ENCODE data around the gene NR0B2. TPM values are rescaled to one million over a fixed set of nuclear protein-coding genes. Genes with fewer than 3 reads are reported as not detected.
"Not testable (repeated sequence)": the region's sequence is repeated elsewhere in the genome, so short reads cannot be mapped to it uniquely, and the experiment has no call there.

The NR0B2 gene
- total RNA-seq, 1 donor = not detected

GRCh38 chr1:26894263-26894662, 19.5 kb downstream of the NR0B2 start:
- no peak overlapping the region for H3K4me3 ChIP-seq (ENCODE audit: low read depth, low read length)
- TF ChIP-seq CTCF (IDR thresholded peaks at IDR 0.05; ENCODE audit: insufficient read depth, low read length) = no peak
- DNase-seq (ENCODE audit: low read depth) = no peak

DNA sequence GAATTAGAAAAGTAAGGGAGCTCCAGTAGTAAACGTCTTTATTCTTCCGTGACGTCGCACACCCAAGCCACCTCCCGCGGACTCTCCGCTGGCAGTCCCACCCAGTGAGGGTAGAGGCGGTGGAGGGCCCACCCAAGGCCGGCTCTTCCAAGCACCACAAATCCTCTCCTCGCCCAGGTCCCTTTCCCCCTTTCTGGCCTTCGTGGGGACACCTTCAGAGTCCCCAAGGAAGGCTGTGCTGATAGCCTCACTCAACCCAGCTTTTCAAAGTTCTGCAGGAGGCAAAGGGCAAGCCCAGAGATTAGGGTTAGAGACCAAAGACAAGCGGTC, 23.3 kb downstream of the NR0B2 start:
- DNase-seq (ENCODE audit: low read depth) = no peak
- peak overlapping the region; percentile 93 for H3K4me3 ChIP-seq (ENCODE audit: low read depth, low read length)
- no peak for TF ChIP-seq CTCF (IDR thresholded peaks at IDR 0.05; ENCODE audit: insufficient read depth, low read length)

GRCh38 chr1:26889551-26890466, 24.0 kb downstream of the NR0B2 start, which contains the start of gene GPN2:
GPN2 (minus strand) TSS chr1:26890283; CDS start chr1:26890096, 187 bp downstream.
- DNase-seq (ENCODE audit: low read depth) = peak; percentile 72
- peak within 1 kb of the TSS; percentile 93 for H3K4me3 ChIP-seq (ENCODE audit: low read depth, low read length)
- TF ChIP-seq CTCF (IDR thresholded peaks at IDR 0.05; ENCODE audit: insufficient read depth, low read length) = no peak

GRCh38 chr1:26888231-26888630, 25.5 kb downstream of the NR0B2 start:
- DNase-seq (ENCODE audit: low read depth) = no peak
- no peak for TF ChIP-seq CTCF (IDR thresholded peaks at IDR 0.05; ENCODE audit: insufficient read depth, low read length)
- H3K4me3 ChIP-seq (ENCODE audit: low read depth, low read length) = no peak overlapping the region

- TF ChIP-seq CTCF (IDR thresholded peaks at IDR 0.05; ENCODE audit: insufficient read depth, low read length) = peak; percentile 66
- H3K4me3 ChIP-seq (ENCODE audit: low read depth, low read length) = no peak overlapping the region
- DNase-seq (ENCODE audit: low read depth) = peak; percentile 67
Observed at GRCh38 chr1:26887125-26887524, 26.6 kb downstream of the NR0B2 start.

- TF ChIP-seq CTCF (IDR thresholded peaks at IDR 0.05; ENCODE audit: insufficient read depth, low read length) = no peak
- DNase-seq (ENCODE audit: low read depth) = no peak
- no peak overlapping the region for H3K4me3 ChIP-seq (ENCODE audit: low read depth, low read length)
Observed at GRCh38 chr1:26882696-26883463, 30.9 kb downstream of the NR0B2 start.

DNA sequence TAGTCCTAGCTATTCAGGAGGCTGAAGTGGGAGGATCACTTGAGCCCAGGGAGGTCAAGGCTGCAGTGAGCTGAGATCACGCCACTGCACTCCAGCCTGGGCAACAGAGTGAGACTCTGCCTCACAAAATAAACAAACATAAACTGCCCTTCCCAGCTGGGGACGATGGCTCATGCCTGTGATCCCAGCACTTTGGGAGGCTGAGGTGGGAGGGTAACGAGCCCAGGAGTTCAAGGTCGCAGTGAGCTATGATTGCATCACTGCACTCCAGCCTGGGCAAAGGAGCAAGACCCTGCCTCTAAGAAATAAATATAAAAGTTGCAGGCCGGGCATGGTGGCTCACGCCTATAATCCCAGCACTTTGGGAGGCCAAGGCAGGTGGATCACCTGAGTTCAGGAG, 32.2 kb downstream of the NR0B2 start:
- DNase-seq (ENCODE audit: low read depth); H3K4me3 ChIP-seq (ENCODE audit: low read depth, low read length): not testable (repeated sequence)

Data from fibroblast of the aortic adventitia (primary cell).